ENCODE data around the gene PRKG1.

- TF ChIP-seq CTCF (conservative IDR thresholded peaks at IDR 0.05 in 1 of 2, IDR thresholded peaks at IDR 0.05 in 1 of 2; ENCODE audit: extremely low read depth in 1 of 2, insufficient read depth in 1 of 2, low read depth in 1 of 2, low read length in 2 of 2) (no peak), EZH2 (IDR thresholded peaks at IDR 0.05; ENCODE audit: borderline replicate concordance, low read length) (no peak)
Measured at GRCh38 chr10:51981731-51982130, 907.4 kb downstream of the PRKG1 start.
